Measurements from ENCODE around the gene CCDC88C. TPM values are rescaled to one million over a fixed set of nuclear protein-coding genes. Genes with fewer than 3 reads are reported as not detected.
"Not testable (repeated sequence)": the region's sequence is repeated elsewhere in the genome, so short reads cannot be mapped to it uniquely, and the experiment has no call there.

The CCDC88C gene
- total RNA-seq, 2 experiments from 2014 or later = 73.0 to 74.7 TPM

- H3K4me1 Mint-ChIP-seq (ENCODE audit: low read depth) = peaks cover 51% of the 10 kb centered on the region
- intact Hi-C loops (cut with micrococcal nuclease) = loop anchor here (1.0 to 5.0 kb wide), 14 partner anchors 16 to 456 kb away; partner anchors contain the start of gene RPS6KA5
- peak overlapping the region; percentile 100 for H3K4me3 Mint-ChIP-seq
- DNase-seq = peak; percentile 87
- peak overlapping the region; percentile 100 for H3K27ac Mint-ChIP-seq
- H3K9me3 Mint-ChIP-seq = no peaks in the 10 kb centered on the region
- ChIA-PET POLR2A (interaction anchor here (0.8 to 4.8 kb wide), 16 partner anchors 10 to 172 kb away, joined by 3 to 41 read pairs (median 7); partner anchors contain the start of genes GPR68 and PPP4R3A), CTCF (interaction anchor here (1.0 to 6.7 kb wide), 14 partner anchors 12 to 495 kb away, joined by 3 to 59 read pairs (median 4); no protein-coding TSS in a partner anchor)
- peaks cover 37% of the 10 kb centered on the region for H3K36me3 Mint-ChIP-seq
- no peaks in the 10 kb centered on the region for H3K27me3 Mint-ChIP-seq
Observed at GRCh38 chr14:91415794-91416743, 1.6 kb downstream of the CCDC88C start.

DNA sequence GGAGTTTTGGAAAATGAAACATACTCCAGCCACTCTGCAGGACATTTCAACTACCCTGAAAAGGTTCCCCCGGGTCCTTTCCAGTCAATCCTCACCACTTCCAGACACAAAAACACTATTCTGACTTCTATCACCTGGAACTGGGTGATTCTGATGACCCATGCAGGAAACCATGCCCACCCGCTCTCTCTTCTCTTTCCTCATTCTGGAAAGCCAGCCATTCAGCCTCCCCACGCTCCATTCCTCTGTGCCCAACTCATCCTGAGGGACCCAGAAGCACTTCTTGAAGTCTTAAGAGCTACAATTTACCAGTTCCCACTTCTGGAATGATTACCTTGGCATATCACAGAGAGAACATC, 3.2 kb downstream of the CCDC88C start:
- H3K36me3 Mint-ChIP-seq = peaks cover 41% of the 10 kb centered on the region
- ChIA-PET CTCF (interaction anchor here (1.0 to 6.7 kb wide), 4 partner anchors 36 to 90 kb away, joined by 3 to 59 read pairs (median 30); no protein-coding TSS in a partner anchor), POLR2A (interaction anchor here (0.7 to 4.8 kb wide), 6 partner anchors 9 to 99 kb away, joined by 3 to 41 read pairs (median 4); no protein-coding TSS in a partner anchor)
- DNase-seq = no peak
- no peaks in the 10 kb centered on the region for H3K27me3 Mint-ChIP-seq
- H3K9me3 Mint-ChIP-seq = no peaks in the 10 kb centered on the region
- intact Hi-C loops (cut with micrococcal nuclease) = no loop called here
- H3K27ac Mint-ChIP-seq = peak overlapping the region; percentile 100
- H3K4me1 Mint-ChIP-seq (ENCODE audit: low read depth) = peaks cover 64% of the 10 kb centered on the region
- peak overlapping the region; percentile 100 for H3K4me3 Mint-ChIP-seq

DNA sequence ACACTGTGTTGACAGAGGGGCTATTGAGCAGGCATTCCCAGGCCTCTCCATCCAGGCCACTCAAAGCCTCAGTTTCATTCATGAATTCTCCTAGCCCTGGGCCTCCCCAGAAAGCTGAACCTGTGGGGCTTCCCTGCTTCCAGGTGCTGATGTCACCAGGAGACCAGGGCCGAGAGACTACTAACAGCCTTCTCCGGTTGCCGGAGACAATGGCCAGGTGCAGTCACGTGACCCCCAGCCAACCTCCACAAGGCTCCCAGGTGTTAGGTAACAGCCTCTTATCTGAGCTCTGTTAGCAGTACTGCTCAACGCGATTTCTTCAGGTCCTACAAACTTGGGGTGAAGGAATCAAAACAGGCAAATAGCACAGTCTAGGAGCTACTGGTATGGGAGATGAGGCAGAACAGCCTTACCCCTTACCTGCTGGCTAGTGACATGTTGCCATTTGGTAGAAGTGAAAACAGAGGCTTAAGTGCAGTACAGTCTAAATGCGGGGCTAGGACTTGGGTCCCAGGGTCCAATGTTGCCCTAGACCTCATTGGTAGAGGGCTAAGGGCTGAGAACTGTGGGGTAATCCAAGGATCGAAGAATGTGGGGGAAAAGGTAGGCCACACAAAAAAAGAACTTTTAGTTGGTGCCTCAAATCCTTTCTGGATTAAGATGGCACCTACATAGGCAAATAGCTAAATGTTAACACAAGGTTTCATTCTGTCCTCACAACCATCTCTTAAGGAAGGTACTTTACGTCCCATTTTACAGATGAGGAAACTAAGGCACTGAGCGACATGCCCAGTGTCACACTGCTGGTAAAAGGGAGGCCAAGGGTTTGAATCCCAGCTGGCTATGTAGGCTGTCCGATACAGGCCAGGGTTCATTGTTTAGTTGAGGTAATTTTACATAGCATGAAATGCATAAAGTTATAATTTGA, 3.8 kb downstream of the CCDC88C start:
- Mint-ChIP-seq H3K27me3 (no peaks in the 10 kb centered on the region), H3K4me1 (ENCODE audit: low read depth) (peaks cover 62% of the 10 kb centered on the region), H3K9me3 (no peaks in the 10 kb centered on the region), H3K36me3 (peaks cover 43% of the 10 kb centered on the region), H3K27ac (peak overlapping the region; percentile 100), H3K4me3 (peak overlapping the region; percentile 100)
- intact Hi-C loops (cut with micrococcal nuclease) = no loop called here
- peak; percentile 64 for DNase-seq
- ChIA-PET POLR2A (interaction anchor here (0.7 to 1.6 kb wide), 4 partner anchors 14 to 97 kb away, joined by 3 to 5 read pairs (median 4); no protein-coding TSS in a partner anchor), CTCF (interaction anchor here (1.0 to 6.7 kb wide), 7 partner anchors 14 to 89 kb away, joined by 3 to 59 read pairs (median 3); no protein-coding TSS in a partner anchor)

DNA sequence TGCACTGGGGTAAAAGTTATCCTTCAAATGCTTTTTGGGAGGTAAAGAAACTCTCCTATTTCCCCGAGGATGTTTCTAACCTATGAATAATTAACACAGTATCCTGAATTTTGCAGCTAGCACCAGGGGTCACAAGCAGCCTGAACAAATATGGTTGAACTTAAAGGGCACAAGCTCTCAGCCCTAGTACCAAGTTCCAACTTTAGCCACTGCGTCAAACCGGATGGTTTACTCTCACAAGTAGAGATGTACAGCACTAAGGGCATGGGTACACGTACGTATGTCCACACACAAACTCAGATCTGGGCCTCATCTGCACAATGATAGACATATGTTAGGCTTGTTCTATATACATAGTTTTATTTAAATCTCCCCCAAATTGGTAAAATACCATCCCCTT, 4.7 kb downstream of the CCDC88C start:
- POLR2A ChIA-PET = interaction anchor here (0.7 to 1.6 kb wide), 3 partner anchors 13 to 478 kb away, joined by 3 to 5 read pairs (median 3); no protein-coding TSS in a partner anchor
- H3K36me3 Mint-ChIP-seq = peaks cover 51% of the 10 kb centered on the region
- intact Hi-C loops (cut with micrococcal nuclease) = no loop called here

GRCh38 chr14:91410771-91411536, 6.7 kb downstream of the CCDC88C start:
- peak overlapping the region; percentile 63 for H3K4me3 Mint-ChIP-seq

More for the DNA sequence above, 4.7 kb downstream of the CCDC88C start:
- peak overlapping the region; percentile 100 for H3K4me3 Mint-ChIP-seq
- no peak for DNase-seq
- H3K9me3 Mint-ChIP-seq = no peaks in the 10 kb centered on the region
- CTCF ChIA-PET = interaction anchor here (1.0 to 6.7 kb wide), 6 partner anchors 13 to 88 kb away, joined by 3 to 59 read pairs (median 5); no protein-coding TSS in a partner anchor
- H3K27ac Mint-ChIP-seq = peak overlapping the region; percentile 100
- H3K27me3 Mint-ChIP-seq = no peaks in the 10 kb centered on the region
- peaks cover 68% of the 10 kb centered on the region for H3K4me1 Mint-ChIP-seq (ENCODE audit: low read depth)

GRCh38 chr14:91409928-91410718, 7.5 kb downstream of the CCDC88C start:
- peak overlapping the region; percentile 63 for H3K4me3 Mint-ChIP-seq
- DNase-seq = peak; percentile 51
- no peaks in the 10 kb centered on the region for H3K9me3 Mint-ChIP-seq

More at GRCh38 chr14:91410771-91411536, 6.7 kb downstream of the CCDC88C start:
- H3K4me1 Mint-ChIP-seq (ENCODE audit: low read depth) = peaks cover 87% of the 10 kb centered on the region
- ChIA-PET CTCF (interaction anchor here (0.9 to 6.7 kb wide), 7 partner anchors 13 to 86 kb away, joined by 3 to 59 read pairs (median 4); no protein-coding TSS in a partner anchor), POLR2A (interaction anchor here (0.5 to 2.1 kb wide), 12 partner anchors 12 to 165 kb away, joined by 3 to 21 read pairs (median 4); no protein-coding TSS in a partner anchor)
- peak overlapping the region; percentile 93 for H3K27ac Mint-ChIP-seq
- H3K36me3 Mint-ChIP-seq = peaks cover 58% of the 10 kb centered on the region
- peak; percentile 46 for DNase-seq
- intact Hi-C loops (cut with micrococcal nuclease) = loop anchor here (1.0 to 2.0 kb wide), 5 partner anchors 14 to 182 kb away; no protein-coding TSS in a partner anchor
- H3K27me3 Mint-ChIP-seq = no peaks in the 10 kb centered on the region
- no peaks in the 10 kb centered on the region for H3K9me3 Mint-ChIP-seq

DNA sequence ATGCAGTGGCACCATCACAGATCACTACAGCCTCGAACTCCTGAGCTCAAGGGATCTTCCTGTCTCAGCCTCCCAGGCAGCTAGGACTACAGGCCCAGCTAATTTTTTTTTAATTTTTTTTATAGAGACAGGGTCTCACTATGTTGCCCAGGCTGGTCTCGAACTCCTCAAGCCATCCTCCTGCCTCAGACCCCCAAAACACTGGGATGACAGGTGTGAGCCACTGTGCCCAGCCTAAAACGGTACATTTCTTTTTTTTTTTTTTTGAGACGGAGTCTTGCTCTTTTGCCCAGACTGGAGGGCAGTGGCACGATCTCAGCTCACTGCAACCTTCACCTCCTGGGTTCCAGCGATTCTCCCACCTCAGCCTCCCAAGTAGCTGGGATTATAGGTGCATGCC, 8.4 kb downstream of the CCDC88C start:
- not testable (repeated sequence) for H3K27me3 Mint-ChIP-seq, H3K4me3 Mint-ChIP-seq, H3K9me3 Mint-ChIP-seq
- ChIA-PET CTCF (interaction anchor here (0.6 to 1.8 kb wide), 10 partner anchors 9 to 86 kb away, joined by 3 to 7 read pairs (median 3); no protein-coding TSS in a partner anchor), POLR2A (interaction anchor here (0.8 to 1.5 kb wide), 4 partner anchors 9 to 84 kb away, joined by 4 to 8 read pairs (median 6); no protein-coding TSS in a partner anchor)
- Mint-ChIP-seq H3K36me3 (peaks cover 50% of the 10 kb centered on the region), H3K27ac (peak overlapping the region; percentile 86), H3K4me1 (ENCODE audit: low read depth) (peaks cover 88% of the 10 kb centered on the region)
- intact Hi-C loops (cut with micrococcal nuclease) = loop anchor here (1.0 kb wide), 1 partner anchor 8 kb away; the partner anchor contains the start of gene CCDC88C
- DNase-seq = peak; percentile 8

More at GRCh38 chr14:91409928-91410718, 7.5 kb downstream of the CCDC88C start:
- POLR2A ChIA-PET = interaction anchor here (0.5 to 2.1 kb wide), 10 partner anchors 11 to 92 kb away, joined by 3 to 21 read pairs (median 6); no protein-coding TSS in a partner anchor
- Mint-ChIP-seq H3K4me1 (ENCODE audit: low read depth) (peaks cover 90% of the 10 kb centered on the region), H3K27ac (peak overlapping the region; percentile 93), H3K36me3 (peaks cover 54% of the 10 kb centered on the region), H3K27me3 (no peaks in the 10 kb centered on the region)
- CTCF ChIA-PET = interaction anchor here (0.9 to 6.7 kb wide), 8 partner anchors 12 to 86 kb away, joined by 3 to 59 read pairs (median 4); no protein-coding TSS in a partner anchor
- intact Hi-C loops (cut with micrococcal nuclease) = loop anchor here (1.0 to 2.0 kb wide), 6 partner anchors 7 to 181 kb away; partner anchors contain the start of gene CCDC88C

GRCh38 chr14:91406982-91407381, 10.6 kb downstream of the CCDC88C start:
- peaks cover 92% of the 10 kb centered on the region for H3K4me1 Mint-ChIP-seq (ENCODE audit: low read depth)
- H3K9me3 Mint-ChIP-seq = no peaks in the 10 kb centered on the region
- H3K4me3 Mint-ChIP-seq = no peak overlapping the region
- intact Hi-C loops (cut with micrococcal nuclease) = no loop called here
- CTCF ChIA-PET = no interaction called here
- peak overlapping the region; percentile 86 for H3K27ac Mint-ChIP-seq
- peaks cover 33% of the 10 kb centered on the region for H3K36me3 Mint-ChIP-seq
- POLR2A ChIA-PET = no interaction called here
- no peaks in the 10 kb centered on the region for H3K27me3 Mint-ChIP-seq
- no peak for DNase-seq

DNA sequence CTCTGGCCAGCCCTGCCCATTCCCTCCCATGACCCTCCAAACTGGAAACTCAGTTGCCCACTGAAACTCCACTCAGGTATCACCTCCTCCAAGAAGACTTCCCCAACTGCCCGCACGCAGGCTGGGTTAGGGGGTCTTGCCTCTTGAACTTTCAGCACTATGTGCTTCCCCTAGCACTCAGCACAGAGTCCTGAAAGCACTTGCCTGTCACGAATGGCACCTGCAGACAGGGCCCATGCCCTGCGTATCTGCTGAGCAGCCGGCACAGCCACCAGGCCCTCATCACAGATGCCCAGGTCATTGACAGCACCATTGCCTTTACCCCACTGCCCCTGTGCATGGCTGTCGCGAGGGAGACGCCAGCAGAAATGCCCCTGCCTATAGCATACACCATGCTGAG, 11.2 kb downstream of the CCDC88C start:
- no peak overlapping the region for H3K4me3 Mint-ChIP-seq
- intact Hi-C loops (cut with micrococcal nuclease) = no loop called here
- H3K36me3 Mint-ChIP-seq = peaks cover 36% of the 10 kb centered on the region
- H3K27me3 Mint-ChIP-seq = no peaks in the 10 kb centered on the region
- peaks cover 92% of the 10 kb centered on the region for H3K4me1 Mint-ChIP-seq (ENCODE audit: low read depth)
- H3K27ac Mint-ChIP-seq = peak overlapping the region; percentile 86
- DNase-seq = peak; percentile 8
- no peaks in the 10 kb centered on the region for H3K9me3 Mint-ChIP-seq
- POLR2A ChIA-PET = interaction anchor here (0.7 to 1.1 kb wide), 4 partner anchors 8 to 11 kb away, joined by 3 to 4 read pairs (median 4); partner anchors contain the start of gene CCDC88C
- CTCF ChIA-PET = interaction anchor here (1.1 to 1.7 kb wide), 2 partner anchors 57 to 83 kb away, joined by 4 to 5 read pairs; no protein-coding TSS in a partner anchor

All from activated CD4-positive, alpha-beta memory T cell treated with anti-CD3 and anti-CD28 coated beads for 36 hours (primary cell).